ENCODE measurements around the gene SEC22A.

Gene SEC22A

GRCh38 chr3:123272547-123272946 lies 70.8 kb downstream of the SEC22A start:
- TF ChIP-seq TCF12 (IDR thresholded peaks at IDR 0.05; ENCODE audit: low read depth) (no peak), CREB1 (IDR thresholded peaks at IDR 0.05; ENCODE audit: low read depth) (no peak), ZBTB7A (IDR thresholded peaks at IDR 0.05; ENCODE audit: low read depth) (no peak), CEBPB (IDR thresholded peaks at IDR 0.05) (no peak)

DNA sequence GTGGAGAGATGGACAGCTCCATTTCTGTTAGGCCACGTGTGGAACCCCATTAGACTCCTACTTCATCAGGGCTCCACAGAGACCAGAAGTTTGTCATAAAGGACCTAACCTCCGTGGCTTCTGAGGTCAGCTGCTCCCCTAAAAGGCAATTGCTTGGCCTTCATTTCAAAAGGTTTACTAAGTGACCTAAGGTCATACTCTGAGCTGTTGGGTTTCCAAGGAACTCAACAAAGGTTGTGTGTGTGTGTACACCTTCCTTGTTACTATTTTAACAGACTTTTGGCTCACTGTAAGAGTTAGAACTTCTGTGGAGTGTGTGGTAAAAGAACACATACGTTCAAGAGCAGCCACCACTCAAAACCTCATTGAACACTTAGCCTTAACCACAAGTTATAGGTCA lies 73.9 kb downstream of the SEC22A start:
- TF ChIP-seq, protein P1, sequence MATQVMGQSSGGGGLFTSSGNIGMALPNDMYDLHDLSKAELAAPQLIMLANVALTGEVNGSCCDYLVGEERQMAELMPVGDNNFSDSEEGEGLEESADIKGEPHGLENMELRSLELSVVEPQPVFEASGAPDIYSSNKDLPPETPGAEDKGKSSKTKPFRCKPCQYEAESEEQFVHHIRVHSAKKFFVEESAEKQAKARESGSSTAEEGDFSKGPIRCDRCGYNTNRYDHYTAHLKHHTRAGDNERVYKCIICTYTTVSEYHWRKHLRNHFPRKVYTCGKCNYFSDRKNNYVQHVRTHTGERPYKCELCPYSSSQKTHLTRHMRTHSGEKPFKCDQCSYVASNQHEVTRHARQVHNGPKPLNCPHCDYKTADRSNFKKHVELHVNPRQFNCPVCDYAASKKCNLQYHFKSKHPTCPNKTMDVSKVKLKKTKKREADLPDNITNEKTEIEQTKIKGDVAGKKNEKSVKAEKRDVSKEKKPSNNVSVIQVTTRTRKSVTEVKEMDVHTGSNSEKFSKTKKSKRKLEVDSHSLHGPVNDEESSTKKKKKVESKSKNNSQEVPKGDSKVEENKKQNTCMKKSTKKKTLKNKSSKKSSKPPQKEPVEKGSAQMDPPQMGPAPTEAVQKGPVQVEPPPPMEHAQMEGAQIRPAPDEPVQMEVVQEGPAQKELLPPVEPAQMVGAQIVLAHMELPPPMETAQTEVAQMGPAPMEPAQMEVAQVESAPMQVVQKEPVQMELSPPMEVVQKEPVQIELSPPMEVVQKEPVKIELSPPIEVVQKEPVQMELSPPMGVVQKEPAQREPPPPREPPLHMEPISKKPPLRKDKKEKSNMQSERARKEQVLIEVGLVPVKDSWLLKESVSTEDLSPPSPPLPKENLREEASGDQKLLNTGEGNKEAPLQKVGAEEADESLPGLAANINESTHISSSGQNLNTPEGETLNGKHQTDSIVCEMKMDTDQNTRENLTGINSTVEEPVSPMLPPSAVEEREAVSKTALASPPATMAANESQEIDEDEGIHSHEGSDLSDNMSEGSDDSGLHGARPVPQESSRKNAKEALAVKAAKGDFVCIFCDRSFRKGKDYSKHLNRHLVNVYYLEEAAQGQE (IDR thresholded peaks at IDR 0.05; ENCODE audit: low read depth): no peak
- no peak for TF ChIP-seq EP300 (IDR thresholded peaks at IDR 0.05; ENCODE audit: borderline replicate concordance)

GRCh38 chr3:123276346-123277006 lies 74.7 kb downstream of the SEC22A start:
- TF ChIP-seq CEBPB (IDR thresholded peaks at IDR 0.05): no peak

- no peak for TF ChIP-seq YY1 (IDR thresholded peaks at IDR 0.05; ENCODE audit: low read depth)
- TF ChIP-seq, protein P2, sequence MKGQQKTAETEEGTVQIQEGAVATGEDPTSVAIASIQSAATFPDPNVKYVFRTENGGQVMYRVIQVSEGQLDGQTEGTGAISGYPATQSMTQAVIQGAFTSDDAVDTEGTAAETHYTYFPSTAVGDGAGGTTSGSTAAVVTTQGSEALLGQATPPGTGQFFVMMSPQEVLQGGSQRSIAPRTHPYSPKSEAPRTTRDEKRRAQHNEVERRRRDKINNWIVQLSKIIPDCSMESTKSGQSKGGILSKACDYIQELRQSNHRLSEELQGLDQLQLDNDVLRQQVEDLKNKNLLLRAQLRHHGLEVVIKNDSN (IDR thresholded peaks at IDR 0.05): no peak
- no peak for TF ChIP-seq CREB1 (IDR thresholded peaks at IDR 0.05; ENCODE audit: low read depth)
- TF ChIP-seq, protein P1 (IDR thresholded peaks at IDR 0.05; ENCODE audit: low read depth): no peak
- TF ChIP-seq FOXM1 (IDR thresholded peaks at IDR 0.05; ENCODE audit: borderline replicate concordance, low read depth): no peak
- no peak for TF ChIP-seq EGR1 (IDR thresholded peaks at IDR 0.05)
- TF ChIP-seq TCF12 (IDR thresholded peaks at IDR 0.05; ENCODE audit: low read depth): no peak
- TF ChIP-seq NFIC (IDR thresholded peaks at IDR 0.05): no peak
- no peak for TF ChIP-seq TAF1 (IDR thresholded peaks at IDR 0.05; ENCODE audit: low read depth)
- no peak for TF ChIP-seq TEAD4 (IDR thresholded peaks at IDR 0.05)
- TF ChIP-seq CEBPB (IDR thresholded peaks at IDR 0.05): no peak
Measured at GRCh38 chr3:123277106-123277505, 75.4 kb downstream of the SEC22A start.

DNA sequence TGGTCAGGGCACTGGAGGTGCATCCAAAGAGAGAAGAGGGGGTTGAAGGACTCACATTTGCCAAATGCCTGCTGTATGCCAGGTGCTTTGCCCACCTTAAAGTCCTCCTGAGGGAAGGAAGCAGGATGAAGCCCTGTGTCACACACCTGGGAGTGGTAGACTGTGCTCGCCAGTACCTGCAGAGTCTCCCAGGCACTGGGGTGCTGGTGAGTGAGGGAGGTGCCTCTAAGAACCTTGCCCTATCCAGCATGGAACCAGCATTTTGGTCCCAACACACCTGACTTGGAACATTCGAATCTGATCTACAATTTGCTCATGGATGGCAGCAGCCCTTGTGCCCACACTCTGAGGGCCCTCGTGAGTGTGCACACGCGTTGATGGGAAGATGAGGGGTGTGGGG lies 76.7 kb downstream of the SEC22A start:
- TF ChIP-seq YY1 (IDR thresholded peaks at IDR 0.05; ENCODE audit: low read depth) (no peak), FOXM1 (IDR thresholded peaks at IDR 0.05; ENCODE audit: borderline replicate concordance, low read depth) (no peak), EP300 (IDR thresholded peaks at IDR 0.05; ENCODE audit: borderline replicate concordance) (no peak)

DNA sequence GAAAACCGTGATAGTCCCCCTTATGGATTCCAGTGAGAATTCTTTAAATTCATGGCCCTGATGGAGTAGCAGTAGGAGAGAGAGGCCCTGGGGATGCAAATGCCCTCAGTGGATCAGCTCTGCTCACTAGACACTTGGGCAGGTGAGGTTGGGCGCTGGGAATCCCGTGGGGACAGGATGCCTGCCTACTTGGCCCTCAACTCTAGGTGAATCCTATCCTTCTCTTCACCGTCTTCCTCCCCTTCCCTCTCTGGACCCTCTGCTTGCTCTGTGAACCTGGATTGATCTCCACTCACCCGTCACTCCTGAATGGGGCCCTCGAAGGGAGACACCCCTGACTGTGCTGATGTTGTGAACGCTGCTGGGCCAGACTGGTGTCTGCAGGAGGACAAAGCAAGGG lies 77.4 kb downstream of the SEC22A start:
- TF ChIP-seq TAF1 (IDR thresholded peaks at IDR 0.05; ENCODE audit: low read depth): no peak
- TF ChIP-seq ZBTB7A (IDR thresholded peaks at IDR 0.05; ENCODE audit: low read depth): no peak
- no peak for TF ChIP-seq YY1 (IDR thresholded peaks at IDR 0.05; ENCODE audit: low read depth)
- no peak for TF ChIP-seq CREB1 (IDR thresholded peaks at IDR 0.05; ENCODE audit: low read depth)
- TF ChIP-seq NFIC (IDR thresholded peaks at IDR 0.05): no peak
- TF ChIP-seq CEBPB (IDR thresholded peaks at IDR 0.05): no peak
- no peak for TF ChIP-seq EP300 (IDR thresholded peaks at IDR 0.05; ENCODE audit: borderline replicate concordance)
- TF ChIP-seq, protein P2 (IDR thresholded peaks at IDR 0.05): no peak
- no peak for TF ChIP-seq TEAD4 (IDR thresholded peaks at IDR 0.05)
- TF ChIP-seq RAD21 (IDR thresholded peaks at IDR 0.05; ENCODE audit: low read depth): no peak
- TF ChIP-seq EGR1 (IDR thresholded peaks at IDR 0.05): no peak
- TF ChIP-seq FOXM1 (IDR thresholded peaks at IDR 0.05; ENCODE audit: borderline replicate concordance, low read depth): no peak
- TF ChIP-seq, protein P1 (IDR thresholded peaks at IDR 0.05; ENCODE audit: low read depth): no peak
- TF ChIP-seq TCF12 (IDR thresholded peaks at IDR 0.05; ENCODE audit: low read depth): no peak
